Activated T-cell treated with anti-CD3 and anti-CD28 coated beads for 24 hours (primary cell): Measurements from ENCODE around the gene TMEM178A.
"Not testable (repeated sequence)": the region's sequence is repeated elsewhere in the genome, so short reads cannot be mapped to it uniquely, and the experiment has no call there.

Source experiments
- DNase-seq: peaks from one replicate; pipeline ENCODE4 v3.0.0-alpha.2; 2020; ENCODE audit warnings: low read depth

Gene TMEM178A

GRCh38 chr2:39665811-39666490 is at the start of gene TMEM178A:
TMEM178A (plus strand) TSS chr2:39665917; CDS start chr2:39665975, 58 bp downstream.
- no peak for DNase-seq

GRCh38 chr2:39618236-39618635 is 47.5 kb upstream of the TMEM178A start:
- DNase-seq = no peak

- no peak for DNase-seq
Observed at GRCh38 chr2:39618736-39619135, 47.0 kb upstream of the TMEM178A start.

GRCh38 chr2:39620067-39620466 is 45.6 kb upstream of the TMEM178A start:
- DNase-seq = peak; percentile 1

- DNase-seq = no peak
Observed at GRCh38 chr2:39621596-39621995, 44.1 kb upstream of the TMEM178A start.

- no peak for DNase-seq
Observed at GRCh38 chr2:39622860-39623259, 42.9 kb upstream of the TMEM178A start.

GRCh38 chr2:39623917-39624316 is 41.8 kb upstream of the TMEM178A start:
- DNase-seq = no peak

GRCh38 chr2:39625193-39625926 is 40.4 kb upstream of the TMEM178A start:
- no peak for DNase-seq

- DNase-seq = no peak
Observed at GRCh38 chr2:39625927-39626270, 39.8 kb upstream of the TMEM178A start.

GRCh38 chr2:39628346-39628745 is 37.4 kb upstream of the TMEM178A start:
- DNase-seq = not testable (repeated sequence)

- DNase-seq = no peak
Observed at GRCh38 chr2:39629646-39630045, 36.1 kb upstream of the TMEM178A start.

- DNase-seq = no peak
Observed at GRCh38 chr2:39631256-39631655, 34.5 kb upstream of the TMEM178A start.

GRCh38 chr2:39631718-39632117 is 34.0 kb upstream of the TMEM178A start:
- DNase-seq = no peak

GRCh38 chr2:39632876-39633275 is 32.8 kb upstream of the TMEM178A start:
- no peak for DNase-seq

GRCh38 chr2:39636306-39636705 is 29.4 kb upstream of the TMEM178A start:
- no peak for DNase-seq

GRCh38 chr2:39638581-39638980 is 27.1 kb upstream of the TMEM178A start:
- no peak for DNase-seq

GRCh38 chr2:39640107-39640506 is 25.6 kb upstream of the TMEM178A start:
- no peak for DNase-seq

- DNase-seq = no peak
Observed at GRCh38 chr2:39640681-39641080, 25.0 kb upstream of the TMEM178A start.

GRCh38 chr2:39641635-39642034 is 24.1 kb upstream of the TMEM178A start:
- DNase-seq = no peak

GRCh38 chr2:39642051-39642718 is 23.5 kb upstream of the TMEM178A start:
- DNase-seq = no peak

GRCh38 chr2:39645826-39646225 is 19.9 kb upstream of the TMEM178A start:
- DNase-seq = no peak

- no peak for DNase-seq
Observed at GRCh38 chr2:39646267-39646666, 19.4 kb upstream of the TMEM178A start.

- DNase-seq = no peak
Observed at GRCh38 chr2:39647104-39647765, 18.5 kb upstream of the TMEM178A start.
